NCI-H1092 (cell line): ENCODE results near the gene SOAT2.
"Not testable (repeated sequence)": the region's sequence is repeated elsewhere in the genome, so short reads cannot be mapped to it uniquely, and the experiment has no call there.

Experiments
- DNase-seq: peaks from one replicate; lab custom pipeline; 2025; lab: John Stamatoyannopoulos, UW

SOAT2 gene

DNA sequence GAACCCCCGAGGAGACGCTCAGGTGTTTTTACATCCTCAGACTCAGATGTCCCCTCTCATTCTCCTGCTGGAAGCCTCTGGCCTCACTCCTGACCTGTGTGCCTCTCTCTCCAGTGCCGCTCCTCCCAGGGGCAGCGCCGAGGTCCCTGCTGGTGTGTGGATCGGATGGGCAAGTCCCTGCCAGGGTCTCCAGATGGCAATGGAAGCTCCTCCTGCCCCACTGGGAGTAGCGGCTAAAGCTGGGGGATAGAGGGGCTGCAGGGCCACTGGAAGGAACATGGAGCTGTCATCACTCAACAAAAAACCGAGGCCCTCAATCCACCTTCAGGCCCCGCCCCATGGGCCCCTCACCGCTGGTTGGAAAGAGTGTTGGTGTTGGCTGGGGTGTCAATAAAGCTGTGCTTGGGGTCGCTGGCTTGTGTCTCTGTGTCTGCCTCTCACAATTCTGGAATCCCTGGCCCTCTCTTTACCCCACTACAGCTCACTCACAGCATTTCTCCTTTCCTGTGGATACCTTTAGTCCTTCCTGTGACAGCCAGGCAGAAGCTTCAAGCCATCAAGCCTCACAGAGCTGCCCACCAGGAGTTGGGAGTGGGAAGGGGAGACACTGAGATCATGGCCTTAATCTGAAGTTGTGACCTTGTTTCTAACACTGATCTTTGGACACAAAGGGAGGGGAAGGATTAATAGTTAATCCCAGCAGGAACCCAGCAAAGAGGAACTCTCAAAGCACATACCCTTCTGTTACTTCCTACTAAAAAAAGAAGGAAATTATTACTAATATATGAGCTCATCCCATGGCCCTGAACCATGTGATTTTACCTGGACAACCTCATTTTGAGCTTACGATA is 1.1 kb upstream of the SOAT2 start:
- no peak for DNase-seq

- DNase-seq, result no peak
These were observed 597 bp downstream of the SOAT2 start for GRCh38 chr12:53103860-53104305.

DNA sequence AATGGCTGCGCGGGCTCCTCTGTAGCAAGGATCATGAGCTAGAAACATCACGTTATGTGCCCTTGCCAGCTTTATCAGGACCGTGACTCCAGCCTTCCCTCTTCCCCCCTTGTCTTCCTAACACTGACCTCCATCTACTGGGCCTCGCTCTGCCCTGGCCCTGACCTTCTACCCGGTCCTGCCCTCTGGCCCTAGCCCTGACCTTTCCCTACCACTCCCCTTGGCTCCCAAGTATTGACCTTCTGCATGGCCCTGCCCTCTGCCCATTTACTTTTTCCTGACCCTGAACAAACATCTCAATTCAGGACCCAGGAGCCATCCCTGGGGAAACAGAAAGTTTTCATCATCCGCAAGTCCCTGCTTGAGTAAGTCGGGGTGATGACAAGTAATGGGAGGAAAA is 2.0 kb downstream of the SOAT2 start:
- DNase-seq, result no peak

GRCh38 chr12:53105712-53106439 is 2.6 kb downstream of the SOAT2 start:
- no peak for DNase-seq

DNA sequence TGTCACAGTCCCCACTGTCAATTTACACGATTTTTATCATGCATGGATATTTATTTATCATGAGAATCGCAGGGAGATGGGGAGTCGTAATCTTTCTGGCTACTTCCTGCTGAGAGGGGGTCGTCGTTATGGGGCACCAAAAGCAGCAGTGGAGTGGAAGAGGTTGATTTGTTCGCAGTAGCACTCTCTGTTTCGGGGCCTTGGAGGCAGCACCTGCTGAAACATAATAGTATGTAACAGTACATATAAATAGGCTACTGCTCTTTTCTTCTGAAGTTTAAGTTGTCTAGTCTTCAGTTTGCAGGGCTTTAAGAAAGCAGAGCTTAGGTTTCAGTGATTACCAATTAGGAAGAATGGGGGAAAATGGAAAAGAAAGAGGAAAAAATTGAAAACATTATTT is 3.8 kb downstream of the SOAT2 start:
- DNase-seq, result no peak

DNA sequence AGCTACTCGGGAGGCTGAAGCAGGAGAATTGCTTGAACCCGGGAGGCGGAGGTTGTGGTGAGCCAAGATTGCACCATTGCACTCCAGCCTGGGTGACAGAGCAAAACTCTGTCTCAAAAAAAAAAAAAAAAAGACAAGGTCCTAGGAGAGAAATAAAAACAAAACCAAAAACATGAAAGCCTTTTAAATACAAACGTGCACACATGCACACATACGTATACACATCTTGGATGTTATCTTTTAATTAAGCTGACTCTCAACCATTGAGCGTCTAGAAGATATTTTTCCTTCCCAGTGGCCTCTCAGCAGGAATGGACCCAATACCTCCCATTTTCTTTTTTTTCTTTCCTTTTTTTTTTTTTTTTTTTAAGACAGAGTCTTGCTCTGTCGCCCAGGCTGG is 9.1 kb downstream of the SOAT2 start:
- DNase-seq, result not testable (repeated sequence)

GRCh38 chr12:53113136-53113705 is 9.9 kb downstream of the SOAT2 start:
- DNase-seq, result no peak

DNA sequence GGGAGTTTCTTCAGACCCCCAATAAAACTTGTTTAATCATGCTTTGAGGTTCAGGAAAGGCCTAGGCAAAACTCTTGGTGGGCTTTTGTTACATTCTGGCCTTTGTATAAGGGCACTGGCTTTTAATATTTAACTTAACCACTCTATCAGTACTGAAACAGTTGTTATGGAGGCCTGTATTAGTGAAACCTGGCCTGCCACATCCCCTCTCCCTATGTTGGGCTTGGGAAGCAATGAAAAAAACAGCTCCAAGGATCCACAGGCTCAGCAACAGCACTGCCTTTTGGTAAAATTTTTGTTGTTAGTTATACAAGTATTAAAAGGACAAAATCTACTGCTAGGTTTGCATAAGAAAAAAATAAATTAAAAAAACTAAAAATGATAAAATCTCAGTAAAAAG is 10.7 kb downstream of the SOAT2 start:
- no peak for DNase-seq

DNA sequence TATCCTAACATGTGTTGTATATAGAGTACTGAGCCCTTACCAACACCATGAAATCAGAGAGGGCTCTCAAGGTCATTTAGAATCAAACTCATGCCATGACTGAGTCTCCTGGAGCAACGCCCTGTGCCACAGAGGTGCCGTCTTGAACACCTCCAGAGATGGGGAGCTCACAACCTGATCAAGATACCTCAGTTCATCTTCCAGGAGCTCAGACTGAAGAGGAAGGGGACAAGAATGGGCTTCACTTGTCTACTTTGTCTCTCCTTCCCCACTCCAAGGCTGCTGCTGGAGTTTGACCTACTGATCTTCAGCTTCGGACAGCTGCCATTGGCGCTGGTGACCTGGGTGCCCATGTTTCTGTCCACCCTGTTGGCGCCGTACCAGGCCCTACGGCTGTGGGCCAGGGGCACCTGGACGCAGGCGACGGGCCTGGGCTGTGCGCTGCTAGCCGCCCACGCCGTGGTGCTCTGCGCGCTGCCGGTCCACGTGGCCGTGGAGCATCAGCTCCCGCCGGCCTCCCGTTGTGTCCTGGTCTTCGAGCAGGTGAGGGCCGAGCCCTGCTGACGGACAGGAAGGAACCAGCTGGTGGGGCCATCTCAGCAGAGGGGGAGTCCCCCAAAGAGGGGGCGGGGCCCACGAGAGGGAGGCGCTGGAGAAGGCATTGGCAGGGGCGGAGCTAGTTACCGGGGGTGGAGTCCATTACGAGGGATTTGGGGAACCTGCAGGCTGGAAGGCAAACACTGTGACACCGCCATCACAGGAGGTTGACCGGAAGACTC is 12.0 kb downstream of the SOAT2 start:
- DNase-seq, result no peak

- DNase-seq, result no peak
These were observed 12.8 kb downstream of the SOAT2 start for GRCh38 chr12:53115891-53116648.

- no peak for DNase-seq
These were observed 15.5 kb downstream of the SOAT2 start for GRCh38 chr12:53118751-53119300.

DNA sequence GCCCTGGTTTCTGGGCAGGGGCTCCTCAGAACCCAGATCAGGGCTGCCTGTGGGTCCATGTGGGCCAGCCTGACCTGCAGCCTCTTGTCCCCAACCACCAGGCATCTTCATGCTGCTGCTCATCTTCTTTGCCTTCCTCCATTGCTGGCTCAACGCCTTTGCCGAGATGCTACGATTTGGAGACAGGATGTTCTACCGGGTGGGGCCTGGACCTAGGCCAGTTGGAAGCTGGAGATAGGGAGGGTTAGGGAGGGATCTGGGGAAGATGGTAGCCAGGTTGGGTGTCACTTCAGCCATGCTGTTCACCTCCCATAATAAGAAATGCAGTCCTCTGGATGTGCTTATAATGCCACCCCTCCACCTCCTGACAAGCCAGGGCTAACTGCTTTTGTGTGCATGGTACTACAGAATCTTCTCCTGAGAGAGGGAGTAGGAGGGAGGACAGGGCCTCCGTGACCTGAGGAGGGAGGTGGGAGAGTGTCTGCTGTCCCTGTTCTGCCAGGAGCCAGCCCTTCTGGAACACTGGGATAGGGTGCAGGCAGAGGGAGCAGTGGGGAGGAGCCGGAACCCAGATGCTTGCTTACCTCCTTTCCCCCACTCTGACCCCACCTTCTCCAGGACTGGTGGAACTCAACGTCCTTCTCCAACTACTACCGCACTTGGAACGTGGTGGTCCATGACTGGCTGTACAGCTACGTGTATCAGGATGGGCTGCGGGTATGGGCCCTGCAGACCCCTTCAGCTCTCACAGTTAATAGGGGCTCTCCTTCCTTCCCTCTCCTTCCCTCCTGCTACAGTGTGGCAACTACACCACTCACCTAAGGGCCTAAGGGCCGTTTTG is 17.6 kb downstream of the SOAT2 start:
- no peak for DNase-seq

GRCh38 chr12:53122961-53123468 is 19.7 kb downstream of the SOAT2 start:
- no peak for DNase-seq

DNA sequence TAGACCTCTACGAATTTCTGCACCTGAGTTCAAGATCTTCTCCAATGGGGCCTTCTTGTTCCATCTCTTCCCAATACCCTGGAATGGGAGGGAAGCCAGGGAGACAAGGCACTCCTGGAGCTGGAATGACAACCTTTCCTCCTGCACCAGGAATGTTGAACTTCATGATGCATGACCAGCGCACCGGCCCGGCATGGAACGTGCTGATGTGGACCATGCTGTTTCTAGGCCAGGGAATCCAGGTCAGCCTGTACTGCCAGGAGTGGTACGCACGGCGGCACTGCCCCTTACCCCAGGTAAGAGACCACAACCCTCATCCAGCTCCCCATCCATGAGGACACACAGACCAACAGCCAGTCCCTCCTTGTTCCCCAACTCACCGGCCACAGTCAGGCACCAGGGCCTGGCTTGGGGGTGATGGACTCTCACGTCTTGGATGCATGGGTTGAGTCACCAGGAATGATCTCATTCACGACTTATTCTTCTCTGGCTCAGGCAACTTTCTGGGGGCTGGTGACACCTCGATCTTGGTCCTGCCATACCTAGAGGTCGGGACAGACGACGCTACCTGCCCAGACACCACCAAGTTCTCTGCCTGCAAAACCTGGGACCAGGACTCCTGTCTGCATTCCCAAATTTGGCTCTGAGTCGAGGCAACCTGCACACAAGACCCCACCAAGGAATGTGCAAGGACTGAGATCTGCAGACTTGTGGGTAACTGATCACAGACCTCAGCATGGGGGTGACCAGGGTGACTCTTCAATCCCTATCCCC is 20.5 kb downstream of the SOAT2 start:
- no peak for DNase-seq

- DNase-seq, result no peak
These were observed 21.1 kb downstream of the SOAT2 start for GRCh38 chr12:53124352-53124723.

- DNase-seq, result no peak
These were observed 23.9 kb downstream of the SOAT2 start for GRCh38 chr12:53127169-53127568.

- DNase-seq, result no peak
These were observed 25.7 kb downstream of the SOAT2 start for GRCh38 chr12:53128780-53129569.

GRCh38 chr12:53131844-53132243 is 28.6 kb downstream of the SOAT2 start:
- DNase-seq, result no peak
